Inflammatory macrophage (primary cell): ENCODE measurements around the gene VEGFB.

ENCODE experiments used
- DNase-seq, 2 donors: peaks; one replicate each; pipeline ENCODE4 v3.0.0-alpha.2; 2020 to 2022

VEGFB gene

GRCh38 chr11:64284962-64285884, 50.8 kb downstream of the VEGFB start, which contains the start of gene GPR137:
Gene GPR137 (plus strand): TSS chr11:64285848. CDS start chr11:64286525, 677 bp downstream.
- peak; percentile 75 to 81 for DNase-seq

- no peak for DNase-seq
Measured at GRCh38 chr11:64285885-64286800, 51.8 kb downstream of the VEGFB start.

- DNase-seq: no peak
Measured at GRCh38 chr11:64286801-64287159, 52.4 kb downstream of the VEGFB start.

GRCh38 chr11:64287676-64288352, 53.4 kb downstream of the VEGFB start:
- no peak for DNase-seq

- no peak for DNase-seq
Measured at GRCh38 chr11:64288353-64288750, 54.0 kb downstream of the VEGFB start.
